Caki2 (cell line): ENCODE results near the gene NDUFC2. TPM values are rescaled to one million over a fixed set of nuclear protein-coding genes. Genes with fewer than 3 reads are reported as not detected.

Experiments used
- DNase-seq: peaks from one replicate; pipeline ENCODE4 v3.0.0-alpha.2; 2015; ENCODE audit warnings: low read depth
- in situ Hi-C: cut with HindIII; loops from 2 replicates; pipeline ENCODE4 v1.10.0; 2016; ENCODE audit warnings: low sequenced_read_pairs, low pct_unique_long_range_greater_than_20kb, mixed read lengths
- total RNA-seq: library from RNA; depleted of rRNA; stranded (reverse); fragments of >200 nt; shearing (Covaris generic); gene quantifications from 2 replicates; pipeline ENCODE4 v1.2.3, GENCODE V29; 2014; ENCODE audit warnings: low replicate concordance; rRNA removed

Gene NDUFC2
- total RNA-seq, 1 experiment from 2014 or later: 148 TPM

GRCh38 chr11:78019808-78020207 lies 59.9 kb downstream of the NDUFC2 start:
- DNase-seq: no peak
- in situ Hi-C loops: no loop called here

Other genes with a start within 250 kb of the NDUFC2 start
- 10.7 and 21.6 TPM in 2 replicates for gene INTS4, start 85.2 kb downstream of the NDUFC2 start, total RNA-seq
- 7.2 and 10.0 TPM in 2 replicates for gene KCTD14, start 56.6 kb downstream of the NDUFC2 start, total RNA-seq
- not detected in 2 replicates for gene THRSP, start 16.0 kb downstream of the NDUFC2 start, total RNA-seq
- 27.6 and 108 TPM in 2 replicates for gene ALG8, start 59.8 kb upstream of the NDUFC2 start, total RNA-seq
- gene KCTD21, start 108.8 kb upstream of the NDUFC2 start, total RNA-seq: 1.4 and 7.1 TPM in 2 replicates
- 3.1 and 5.6 TPM in 2 replicates for gene USP35, start 109.1 kb upstream of the NDUFC2 start, total RNA-seq